Stimulated activated CD8-positive, alpha-beta memory T cell treated with anti-CD3 and anti-CD28 coated beads, Interleukin-12 subunit alpha, Interleukin-12 subunit beta, amount 100 ng/mL, for 4 hours (primary cell): ENCODE measurements around the gene ZNF584.
"Not testable (repeated sequence)": the region's sequence is repeated elsewhere in the genome, so short reads cannot be mapped to it uniquely, and the experiment has no call there.

ENCODE experiments used
- DNase-seq: peaks from one replicate; pipeline ENCODE4 v3.0.0-alpha.2; 2020; ENCODE audit warnings: low read depth

The ZNF584 gene

GRCh38 chr19:58408152-58409009 is at the start of gene ZNF584:
Gene ZNF584, plus strand, starts transcription at chr19:58408649. Its CDS starts 499 bp downstream, at chr19:58409148.
- DNase-seq: peak; percentile 93

GRCh38 chr19:58361900-58362271 is 46.6 kb upstream of the ZNF584 start:
- peak; percentile 32 for DNase-seq

- peak; percentile 97 for DNase-seq
These were observed 46.0 kb upstream of the ZNF584 start, which contains the start of gene ZNF497 for GRCh38 chr19:58362272-58362994. Gene ZNF497, minus strand, starts transcription at chr19:58362751. Its CDS starts 5,116 bp downstream, at chr19:58357635.

GRCh38 chr19:58364146-58364545 is 44.3 kb upstream of the ZNF584 start:
- DNase-seq: no peak

- DNase-seq: no peak
These were observed 41.6 kb upstream of the ZNF584 start for GRCh38 chr19:58366585-58367430.

GRCh38 chr19:58367698-58368454 is 40.6 kb upstream of the ZNF584 start:
- no peak for DNase-seq

GRCh38 chr19:58368561-58369360 is 39.7 kb upstream of the ZNF584 start:
- DNase-seq: no peak

GRCh38 chr19:58372311-58373133 is 35.9 kb upstream of the ZNF584 start:
- DNase-seq: no peak

GRCh38 chr19:58374200-58374599 is 34.2 kb upstream of the ZNF584 start:
- no peak for DNase-seq

- not testable (repeated sequence) for DNase-seq
These were observed 31.7 kb upstream of the ZNF584 start for GRCh38 chr19:58376724-58377123.

GRCh38 chr19:58379246-58379645 is 29.2 kb upstream of the ZNF584 start:
- no peak for DNase-seq

- no peak for DNase-seq
These were observed 28.3 kb upstream of the ZNF584 start for GRCh38 chr19:58380037-58380661.

GRCh38 chr19:58380662-58381459 is 27.6 kb upstream of the ZNF584 start, which contains the start of gene ZNF837:
Gene ZNF837, minus strand, starts transcription at chr19:58381030. Its CDS starts 11,698 bp downstream, at chr19:58369332.
- peak; percentile 93 for DNase-seq

GRCh38 chr19:58381460-58382212 is 26.8 kb upstream of the ZNF584 start:
- no peak for DNase-seq

GRCh38 chr19:58382997-58383603 is 25.3 kb upstream of the ZNF584 start:
- DNase-seq: no peak

GRCh38 chr19:58385313-58385890 is 23.0 kb upstream of the ZNF584 start:
- no peak for DNase-seq
